Activated CD4-positive, alpha-beta T cell treated with anti-CD3 and anti-CD28 coated beads, Interleukin-10, Interleukin-2, amounts not matched to agents 100 ng/mL and 50 ng/mL, durations not matched to agents 16 hours and 8 hours (primary cell): ENCODE results near the gene CHAD.
"Not testable (repeated sequence)": the region's sequence is repeated elsewhere in the genome, so short reads cannot be mapped to it uniquely, and the experiment has no call there.

ENCODE experiments used
- DNase-seq: peaks from one replicate; pipeline ENCODE4 v3.0.0-alpha.2; 2020

The CHAD gene

DNA sequence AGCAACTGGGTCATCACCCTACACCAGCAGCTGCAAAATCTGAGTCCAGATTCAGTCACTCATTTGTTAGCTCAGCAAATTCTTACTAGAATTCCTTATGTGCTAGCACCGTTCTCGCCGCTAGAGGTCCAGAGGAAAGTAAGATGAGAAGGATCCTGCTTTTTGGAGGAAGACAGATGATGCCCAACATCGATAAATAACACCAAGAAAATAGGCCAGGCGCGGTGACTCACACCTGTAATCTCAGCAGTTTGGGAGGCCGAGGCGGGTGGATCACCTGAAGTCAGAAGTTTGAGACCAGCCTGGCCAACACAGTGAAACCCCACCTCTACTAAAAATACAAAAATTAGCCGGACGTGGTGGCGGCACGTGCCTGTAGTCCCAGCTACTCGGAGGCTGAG, 4.1 kb upstream of the CHAD start:
- DNase-seq, result not testable (repeated sequence)

DNA sequence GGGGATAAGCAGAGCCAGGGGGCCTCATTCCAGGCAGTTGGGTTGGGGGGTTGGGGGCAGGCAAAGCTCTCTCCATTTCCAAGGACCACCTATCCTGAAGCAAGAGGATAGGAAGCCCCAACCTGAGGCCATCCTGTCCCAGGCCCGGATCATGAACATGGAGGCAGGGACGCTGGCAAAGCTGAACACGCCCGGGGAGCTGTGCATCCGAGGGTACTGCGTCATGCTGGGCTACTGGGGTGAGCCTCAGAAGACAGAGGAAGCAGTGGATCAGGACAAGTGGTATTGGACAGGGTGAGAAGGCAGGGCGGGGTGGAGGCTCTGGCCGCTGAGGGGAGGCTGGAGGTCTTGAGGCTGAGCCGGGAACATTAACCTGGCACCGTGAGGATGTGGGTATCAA, 3.6 kb upstream of the CHAD start:
- no peak for DNase-seq

DNA sequence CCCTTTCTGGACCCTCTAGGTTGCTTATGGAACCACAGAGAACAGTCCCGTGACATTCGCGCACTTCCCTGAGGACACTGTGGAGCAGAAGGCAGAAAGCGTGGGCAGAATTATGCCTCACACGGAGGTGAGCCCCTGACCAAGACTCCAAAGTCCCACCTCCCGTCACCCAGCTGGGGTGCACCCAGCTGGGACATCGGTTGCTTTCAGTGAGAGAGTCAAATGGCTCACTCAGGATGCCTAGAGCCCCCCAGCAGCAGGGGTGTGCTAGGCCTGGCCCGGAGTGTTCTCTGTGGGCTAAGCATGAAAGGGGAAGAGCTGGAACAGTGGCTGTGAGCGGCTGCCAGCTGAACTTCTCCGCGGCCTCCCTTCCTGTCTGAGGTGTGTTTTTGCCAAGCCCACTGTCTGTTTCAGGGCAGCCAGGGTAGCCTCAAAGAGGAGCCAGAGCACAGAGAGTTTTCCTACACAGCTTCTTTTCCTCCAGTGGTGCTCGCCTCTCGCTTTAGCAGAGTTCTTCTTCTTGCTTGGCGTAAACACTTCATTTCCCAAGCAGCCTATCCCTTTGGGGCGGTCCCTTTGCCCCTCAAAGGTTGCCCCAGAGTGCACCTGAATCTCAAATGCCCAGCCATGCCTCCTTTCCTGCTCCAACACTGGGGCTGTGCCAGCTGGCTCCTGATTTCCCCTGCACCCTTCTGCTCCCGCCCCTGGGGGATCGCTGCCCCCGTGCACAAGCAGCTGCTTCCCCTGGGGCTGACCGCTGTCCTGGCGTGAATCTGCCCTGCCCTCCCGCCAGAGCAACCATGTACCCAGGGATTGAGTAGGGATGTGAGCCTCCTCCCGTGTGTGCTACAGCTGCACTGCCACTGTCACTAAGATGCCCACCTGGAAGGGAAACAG, 2.6 kb upstream of the CHAD start:
- DNase-seq, result no peak

DNA sequence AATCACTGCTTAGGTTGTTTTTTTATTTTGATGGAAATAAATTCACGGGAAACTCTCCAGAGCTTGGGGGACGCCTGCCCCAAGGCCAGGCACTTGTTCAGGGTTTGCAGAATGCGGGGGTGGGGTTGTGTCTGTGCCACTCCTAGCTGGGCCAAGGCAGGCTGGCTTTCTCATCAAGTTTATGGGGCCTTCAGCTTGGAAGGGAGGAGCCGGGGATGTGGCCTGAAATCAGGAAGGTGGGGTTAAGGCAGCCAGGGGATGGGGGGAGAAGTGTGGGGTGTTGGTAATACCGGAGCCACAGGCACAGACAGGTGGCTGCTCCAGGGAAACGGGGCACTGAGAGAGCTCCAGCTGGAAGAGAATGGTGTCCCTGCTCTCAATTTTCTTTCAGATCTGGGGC, 1.7 kb upstream of the CHAD start:
- no peak for DNase-seq

DNA sequence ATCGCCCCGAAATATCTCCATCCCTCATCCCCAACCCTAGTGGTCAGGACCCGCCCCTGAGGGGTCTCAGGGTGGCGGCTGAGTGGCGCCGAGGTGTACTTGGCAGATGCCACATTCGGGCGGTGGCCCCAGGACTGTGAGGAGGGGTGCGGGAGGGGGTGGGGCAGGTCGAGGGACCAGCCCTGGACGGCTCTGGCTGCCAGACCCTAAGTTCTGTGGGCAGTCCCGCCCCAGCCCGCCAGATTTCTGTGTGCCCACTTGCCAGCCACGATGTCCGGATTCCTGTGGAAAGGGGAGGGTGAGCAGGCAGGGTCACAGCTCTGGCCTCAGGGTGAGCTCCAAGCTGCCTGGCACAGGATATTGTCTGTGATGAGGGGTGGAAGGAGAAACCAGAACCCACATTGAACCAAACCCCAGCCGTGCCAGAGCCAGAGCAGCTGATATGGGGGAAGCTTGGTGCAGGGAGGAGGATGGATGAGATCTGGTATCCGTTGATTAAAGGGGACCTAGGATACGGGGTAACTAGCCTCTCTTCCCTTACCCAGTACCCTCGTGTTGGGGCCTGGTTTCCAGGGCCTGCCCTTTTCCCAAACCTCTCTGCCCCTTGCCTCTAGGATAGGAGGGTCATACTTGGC, 1.1 kb upstream of the CHAD start:
- no peak for DNase-seq

DNA sequence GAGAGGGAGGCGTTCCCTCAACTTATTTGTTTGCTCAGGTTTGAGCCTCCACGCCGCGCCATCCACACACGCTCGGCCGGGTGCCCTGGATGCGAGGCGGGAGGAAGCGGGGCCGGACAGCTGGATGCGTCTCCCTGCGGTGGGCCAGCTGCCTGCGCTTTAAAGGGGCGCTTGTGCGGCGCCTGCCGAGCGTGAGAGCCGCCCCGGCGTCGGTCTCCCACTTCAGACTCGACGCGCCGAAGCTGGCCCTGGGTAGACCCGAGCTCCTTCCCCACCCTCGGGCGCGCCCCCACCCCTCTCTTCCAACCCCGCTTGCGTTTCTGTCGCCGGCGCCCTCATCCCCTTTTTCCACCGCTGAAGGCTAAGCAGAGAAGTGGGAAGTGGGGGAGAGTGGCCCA, 527 bp upstream of the CHAD start:
- no peak for DNase-seq

DNA sequence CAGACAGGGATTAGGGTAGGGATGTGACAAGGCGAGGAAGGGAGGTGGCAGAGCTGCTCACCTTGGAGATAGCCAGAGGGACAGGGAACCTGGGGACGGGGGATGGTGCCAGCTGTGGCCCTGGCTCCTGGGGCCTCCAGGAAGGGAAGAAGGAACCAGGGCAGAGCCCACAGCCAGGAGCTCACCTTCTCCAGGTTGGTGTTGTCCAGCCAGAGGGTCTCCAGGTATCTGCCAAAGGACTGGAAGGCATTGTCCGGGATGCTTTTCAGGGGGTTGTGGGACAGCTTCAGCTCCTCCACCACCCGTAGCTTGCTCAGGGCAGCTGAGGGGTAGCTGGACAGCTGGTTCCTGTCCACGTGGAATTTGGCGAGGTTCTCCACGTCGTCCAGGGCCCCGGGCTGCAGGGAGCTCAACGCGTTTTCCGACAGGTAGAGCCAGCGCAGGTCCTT, 801 bp downstream of the CHAD start:
- no peak for DNase-seq

DNA sequence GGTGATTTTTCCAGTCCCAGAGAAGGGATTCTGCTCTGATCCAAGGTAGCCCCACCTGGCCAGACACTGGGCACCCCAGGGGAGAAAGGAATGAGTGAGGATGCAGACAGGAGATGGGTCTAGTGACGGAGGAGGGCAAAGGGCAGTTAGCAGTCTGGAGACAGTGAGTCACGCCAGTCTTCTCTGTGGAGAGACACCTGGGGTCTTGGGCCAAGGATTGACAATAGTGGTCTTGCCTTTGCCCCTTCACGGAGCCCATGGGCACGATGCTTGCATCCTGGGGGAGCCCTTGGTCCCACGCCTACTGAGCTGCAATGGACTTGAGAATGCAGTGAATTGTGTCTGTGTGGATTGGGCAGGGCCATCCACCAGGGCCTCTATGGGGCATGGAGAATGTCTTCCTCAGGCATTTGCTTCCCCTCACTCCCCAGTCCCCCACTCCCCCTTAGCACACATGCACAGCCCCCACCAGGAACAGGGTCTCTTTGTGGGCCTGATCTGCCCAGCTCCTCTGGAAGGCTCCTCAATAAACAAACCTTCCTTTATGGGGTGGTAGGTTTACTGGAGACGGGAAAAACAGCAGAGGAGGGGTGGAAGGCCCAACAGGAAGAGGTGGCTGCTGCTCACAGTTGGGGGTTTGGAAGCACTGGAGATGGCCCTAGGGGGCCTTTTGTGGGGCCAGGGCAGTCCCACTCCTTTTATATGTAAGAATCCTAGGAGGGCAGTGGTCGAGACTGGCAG, 1.4 kb downstream of the CHAD start:
- no peak for DNase-seq

DNA sequence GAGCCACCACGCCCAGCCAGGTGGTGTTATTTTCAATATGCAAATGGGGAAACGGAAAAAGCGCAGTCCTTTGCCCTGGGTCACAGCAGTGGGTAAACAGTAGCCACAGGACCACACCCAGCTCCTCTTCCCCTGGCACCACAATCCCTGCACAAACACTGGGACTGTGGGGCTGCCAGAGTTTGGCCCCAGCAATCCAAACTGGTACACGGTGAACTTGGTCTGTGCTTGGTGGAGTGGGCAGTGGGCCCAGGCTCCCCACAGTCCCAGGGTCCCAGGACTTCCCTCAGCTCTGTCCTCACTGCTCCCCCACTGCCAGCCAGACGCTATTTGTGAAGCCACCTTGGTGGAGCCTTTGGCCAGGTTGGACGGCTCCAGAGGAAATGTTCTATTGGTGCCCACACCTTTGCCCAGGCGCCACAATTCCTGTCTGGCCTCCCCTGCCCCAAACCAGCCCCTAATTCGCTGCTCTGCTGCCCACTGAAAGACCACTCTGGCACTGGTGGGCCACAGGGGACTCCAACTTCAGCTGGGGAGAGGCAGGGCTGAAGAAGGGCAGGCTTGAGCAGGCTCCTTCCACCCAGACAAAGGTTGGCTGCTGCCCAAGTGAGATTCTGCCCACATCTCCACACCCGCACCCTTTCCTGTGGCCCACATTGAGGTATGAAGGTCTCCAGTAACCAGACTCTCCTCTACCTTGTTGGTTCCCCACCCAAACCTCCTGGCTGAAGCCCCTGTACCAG, 2.1 kb downstream of the CHAD start:
- no peak for DNase-seq

DNA sequence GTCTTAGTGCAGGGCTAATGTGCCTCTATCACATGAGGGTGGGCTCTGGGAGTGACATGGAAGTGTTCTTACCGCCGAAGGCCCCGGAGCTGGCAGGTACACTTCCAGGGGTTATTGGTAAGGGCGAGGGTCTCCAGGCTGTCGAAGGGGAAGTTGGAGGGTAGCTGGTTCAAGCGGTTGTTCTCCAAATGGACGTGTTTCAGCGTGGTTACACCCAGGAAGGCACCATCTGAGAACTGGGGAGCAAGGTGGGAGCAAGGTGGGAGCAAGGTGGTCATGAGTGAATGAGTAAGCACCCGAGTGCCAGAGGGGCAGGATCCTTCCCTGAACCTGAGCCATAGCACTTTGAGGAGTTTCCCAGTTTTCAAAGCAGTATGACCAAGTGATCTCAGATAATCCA, 3.0 kb downstream of the CHAD start:
- DNase-seq, result no peak

DNA sequence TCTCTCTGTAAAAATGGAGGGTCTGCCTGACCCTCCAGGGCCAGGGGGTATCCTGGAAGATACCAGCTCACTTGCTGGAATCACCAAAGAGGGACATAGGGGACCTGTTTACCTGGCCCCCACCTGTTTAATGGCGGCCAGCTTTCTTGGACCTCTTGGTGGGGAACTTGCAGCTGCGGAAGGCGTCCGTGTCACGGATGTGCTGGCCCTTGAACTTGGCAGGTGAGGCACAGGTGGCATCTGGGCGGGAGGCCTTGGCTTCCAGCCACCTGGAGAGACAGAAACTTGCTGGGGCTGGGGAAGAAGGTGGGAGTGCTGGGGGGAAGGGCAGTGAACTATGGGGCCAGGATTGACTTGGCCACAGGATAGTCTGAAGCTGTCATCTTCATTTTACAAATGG, 3.5 kb downstream of the CHAD start:
- DNase-seq, result no peak

DNA sequence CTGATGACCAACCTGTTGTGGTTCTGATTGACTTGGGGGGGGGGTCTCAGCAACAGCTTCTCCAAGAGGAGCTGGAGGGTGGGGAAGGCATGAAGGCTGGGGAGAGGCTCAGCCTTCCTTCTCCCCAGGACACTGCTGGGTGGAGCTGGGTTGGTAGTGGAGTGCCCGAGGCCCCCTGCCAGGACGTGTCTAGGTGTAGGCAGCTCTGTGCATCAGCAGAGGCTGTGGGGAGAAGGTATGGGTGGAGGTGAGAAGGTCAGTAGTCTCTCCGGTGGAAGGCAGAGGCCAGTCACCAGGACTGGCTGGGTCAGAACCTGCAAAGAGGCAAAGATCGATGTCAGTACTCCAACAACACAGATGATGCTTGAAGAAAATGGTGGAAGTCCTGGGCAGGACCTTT, 3.9 kb downstream of the CHAD start:
- no peak for DNase-seq

DNA sequence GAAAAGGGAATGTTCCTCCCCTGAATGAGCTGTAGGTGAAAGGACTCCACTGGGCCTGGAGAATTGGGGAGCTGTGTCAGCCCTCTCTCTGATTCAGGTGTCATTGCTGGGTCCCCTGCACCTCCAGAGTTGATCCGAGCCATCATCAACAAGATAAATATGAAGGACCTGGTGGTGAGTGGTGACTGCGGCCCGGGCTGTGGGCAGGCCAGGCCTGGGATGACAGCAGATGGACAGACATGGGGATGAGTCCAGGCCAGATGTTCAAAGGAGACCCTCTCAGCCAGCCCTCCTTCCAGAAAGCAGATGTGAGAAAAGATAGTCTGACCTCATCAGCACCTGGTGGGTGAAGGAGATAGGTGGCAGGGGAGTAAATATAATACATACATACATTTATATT, 4.6 kb downstream of the CHAD start:
- DNase-seq, result no peak

DNA sequence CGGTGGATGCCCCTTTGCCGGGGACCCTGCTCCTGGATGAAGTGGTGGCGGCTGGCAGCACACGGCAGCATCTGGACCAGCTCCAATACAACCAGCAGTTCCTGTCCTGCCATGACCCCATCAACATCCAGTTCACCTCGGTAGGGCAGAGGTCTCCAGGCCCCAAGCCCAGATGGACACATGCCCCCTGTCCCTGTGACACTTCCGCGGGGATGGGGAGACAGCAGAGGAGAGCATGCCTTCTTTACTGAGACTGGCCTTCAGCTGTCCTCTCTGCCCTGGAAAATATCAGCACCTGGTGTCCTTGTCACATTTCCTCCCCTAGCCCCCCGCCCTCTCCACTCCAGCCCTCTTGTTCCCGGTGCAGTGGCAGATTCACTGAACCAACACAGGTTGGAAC, 6.2 kb downstream of the CHAD start:
- DNase-seq, result no peak

DNA sequence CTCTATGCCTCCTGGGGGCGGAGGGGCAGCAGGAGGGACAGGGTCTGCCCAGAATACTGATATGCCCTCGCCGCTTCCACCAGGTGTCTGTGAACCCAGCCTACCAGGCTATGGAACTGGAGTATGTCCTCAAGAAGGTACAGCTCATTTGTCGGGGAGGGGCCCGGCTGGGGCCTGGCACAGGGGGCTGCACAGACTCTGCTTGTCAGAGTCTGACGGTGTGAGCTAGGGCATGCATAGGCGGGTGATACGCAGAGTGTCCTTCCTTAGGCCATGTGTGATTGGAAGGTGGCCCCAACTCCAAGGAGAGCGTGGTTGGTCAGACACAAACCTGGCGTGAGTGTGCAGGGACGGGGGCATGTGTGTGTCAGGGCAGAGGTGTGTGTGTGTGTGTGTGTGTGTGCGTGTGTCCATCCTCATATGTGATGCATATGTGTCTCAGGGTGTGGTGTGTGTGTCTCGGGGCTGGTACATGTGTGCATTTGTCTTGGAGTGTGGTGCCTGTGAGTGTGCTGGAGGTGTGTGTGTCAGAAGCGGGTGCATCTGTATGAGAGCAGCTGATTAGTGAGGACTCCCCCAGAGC, 7.0 kb downstream of the CHAD start:
- DNase-seq, result no peak

DNA sequence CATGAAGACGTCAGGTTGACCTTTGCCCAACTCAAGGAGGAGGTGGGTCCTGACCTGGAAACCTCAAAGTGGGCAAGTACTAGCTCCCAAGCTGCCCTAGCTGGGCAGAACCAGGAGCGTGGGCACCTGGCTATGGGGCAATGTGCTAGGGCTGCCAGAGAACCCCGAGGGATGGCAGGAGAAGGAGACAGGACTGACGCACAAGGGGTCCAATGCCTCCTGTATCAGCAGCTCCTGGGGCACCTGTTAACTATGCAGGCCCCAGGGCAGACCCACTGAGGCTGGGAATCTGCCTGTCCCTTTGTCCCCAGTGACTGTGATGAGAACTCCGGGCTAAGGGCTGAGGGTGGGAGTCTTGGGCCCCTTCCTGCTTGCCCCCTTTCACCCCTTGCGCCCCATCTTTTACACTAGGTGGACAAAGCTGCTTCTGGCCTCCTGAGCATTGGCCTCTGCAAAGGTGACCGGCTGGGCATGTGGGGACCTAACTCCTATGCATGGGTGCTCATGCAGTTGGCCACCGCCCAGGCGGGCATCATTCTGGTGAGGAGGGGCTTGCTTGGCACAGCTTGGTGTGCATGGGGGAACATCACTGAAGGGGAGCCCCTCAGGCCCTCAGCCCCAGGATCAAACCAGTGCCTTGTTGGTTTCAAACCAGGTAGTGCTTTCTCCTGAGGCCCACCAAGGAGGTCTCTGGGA, 7.7 kb downstream of the CHAD start:
- no peak for DNase-seq

DNA sequence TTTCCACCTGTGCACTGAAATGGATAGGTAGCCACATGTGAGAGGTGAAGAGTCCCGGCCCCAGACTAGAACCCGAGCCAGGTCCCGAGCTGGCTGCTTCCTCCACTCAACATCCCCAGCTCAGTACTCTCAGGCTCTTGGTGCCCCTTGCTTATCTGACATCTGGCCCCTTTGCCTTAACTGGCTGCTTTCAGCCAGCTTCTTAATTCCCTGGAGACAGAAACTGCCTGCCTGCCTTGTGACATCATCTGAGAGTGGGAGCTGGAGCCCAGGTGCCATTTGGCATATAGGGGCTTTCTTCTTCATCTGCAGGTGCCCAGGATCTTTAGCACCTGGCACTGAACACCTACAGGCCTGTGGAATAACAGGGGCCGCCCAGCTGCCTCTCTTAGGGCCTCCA, 8.9 kb downstream of the CHAD start:
- no peak for DNase-seq

DNA sequence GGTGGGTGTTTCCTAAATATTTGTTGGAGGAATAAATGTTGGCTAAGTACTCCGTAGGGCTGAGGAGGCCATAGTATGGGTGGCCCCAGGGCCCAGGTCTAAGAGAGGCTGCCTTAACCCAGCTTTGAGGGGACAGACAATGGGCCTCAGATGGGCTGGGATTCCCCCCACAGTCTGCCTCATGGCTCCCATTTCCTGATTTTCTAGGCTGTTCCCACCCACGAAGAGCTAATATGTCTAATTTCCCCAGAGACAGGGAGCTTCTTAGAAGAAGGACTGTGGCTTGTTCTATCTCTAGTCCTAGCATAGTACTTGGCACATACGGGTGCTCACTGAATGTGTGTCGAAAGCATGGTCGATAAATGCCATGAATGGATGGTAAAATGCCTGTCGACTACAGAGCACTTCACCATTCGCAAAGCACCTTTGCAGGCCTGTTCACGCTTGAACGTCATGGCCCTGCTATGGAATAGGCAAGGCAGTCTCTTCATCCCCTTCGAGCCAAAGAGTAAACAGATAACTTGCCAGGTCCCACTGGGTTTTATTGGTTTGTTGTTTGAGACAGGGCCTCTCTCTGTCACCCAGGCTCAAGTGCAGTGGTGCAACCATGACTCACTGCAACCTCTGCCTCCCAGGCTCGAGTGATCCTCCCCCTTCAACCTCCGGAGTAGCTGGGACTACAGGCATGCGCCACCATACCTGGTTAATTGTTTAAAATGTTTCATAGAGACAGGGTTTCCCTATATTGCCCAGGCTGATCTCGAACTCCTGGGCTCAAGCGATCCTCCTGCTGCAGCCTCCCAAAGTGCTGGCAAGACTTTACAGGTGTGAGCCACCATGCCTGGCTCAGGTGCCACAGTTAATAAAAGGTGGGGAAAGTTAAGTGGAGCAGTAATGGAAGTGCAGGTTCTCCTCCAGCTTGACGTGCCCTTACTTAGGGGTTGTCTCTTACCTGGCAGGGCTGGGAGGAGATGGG, 9.7 kb downstream of the CHAD start:
- DNase-seq, result no peak

DNA sequence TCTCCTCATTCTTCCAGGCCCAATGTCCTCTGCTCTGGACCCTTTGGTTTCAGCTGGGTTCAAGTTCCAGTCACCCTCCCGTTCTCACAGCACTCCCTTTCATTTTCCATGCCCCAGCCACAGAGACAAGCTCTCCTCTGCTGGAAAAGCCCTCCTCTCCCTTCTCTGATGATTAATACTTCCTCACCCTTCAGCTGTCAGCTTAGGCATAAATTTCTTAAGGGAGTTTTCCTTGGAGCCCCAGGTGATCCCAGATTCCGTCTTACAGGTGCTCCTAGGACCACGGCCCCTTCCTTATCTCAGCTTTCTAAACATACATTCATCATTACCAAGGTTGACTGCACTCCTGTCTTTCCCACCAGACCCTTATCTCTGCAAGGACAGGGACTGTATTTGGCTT, 10.4 kb downstream of the CHAD start:
- DNase-seq, result no peak

DNA sequence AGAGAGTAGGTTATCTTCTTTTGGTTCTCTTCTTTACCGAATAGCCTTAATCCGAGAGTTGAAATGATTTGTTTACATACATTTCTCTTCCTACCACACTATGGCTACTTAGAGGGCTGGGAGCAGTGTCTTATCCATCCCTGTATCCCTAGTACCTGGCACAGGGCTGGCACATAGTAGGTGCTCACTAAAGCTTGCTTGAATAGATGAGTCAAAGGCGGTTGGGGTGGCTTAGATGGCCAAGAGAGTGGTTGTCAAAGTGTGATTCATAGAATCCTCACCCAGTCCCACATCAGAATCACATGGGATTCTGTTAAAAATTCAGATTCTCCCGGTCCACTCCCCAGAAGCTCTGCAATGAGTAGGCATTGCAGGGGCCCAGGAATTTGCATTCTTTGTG, 11.1 kb downstream of the CHAD start:
- DNase-seq, result no peak

DNA sequence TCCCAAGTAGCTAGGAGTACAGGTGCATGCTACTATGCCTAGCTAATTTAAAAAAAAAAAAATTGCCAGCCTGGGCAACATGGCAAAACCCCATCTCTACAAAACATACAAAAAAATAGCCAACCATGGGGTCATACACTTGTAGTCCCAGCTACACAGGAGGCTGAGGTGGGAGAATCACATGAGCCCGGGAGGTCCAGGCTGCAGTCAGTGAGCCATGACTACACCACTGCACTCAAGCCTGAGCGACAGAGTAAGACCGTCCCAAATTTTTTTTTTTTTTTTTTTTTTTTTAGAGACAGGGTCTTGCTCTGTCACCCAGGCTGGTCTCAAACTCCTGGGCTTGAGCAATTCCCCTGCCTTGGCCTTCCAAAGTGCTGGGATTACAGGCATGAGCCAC, 14.8 kb downstream of the CHAD start:
- no peak for DNase-seq
